GM23248 (cell line): ENCODE results near the gene ABHD1.
"Not testable (repeated sequence)": the region's sequence is repeated elsewhere in the genome, so short reads cannot be mapped to it uniquely, and the experiment has no call there.

Experiments used
- EZH2 ChIP-seq: fragments of 200-600 bp; sonication (generic); IDR thresholded peaks from 2 replicates; pipeline ENCODE4 v1.6.1; 2018; ENCODE audit warnings: antibody characterized with exemption, mild to moderate bottlenecking; ENCODE audit not compliant: insufficient read depth, poor library complexity, severe bottlenecking
- EZH2phosphoT487 ChIP-seq: fragments of 200-600 bp; sonication (generic); IDR thresholded peaks from 2 replicates; pipeline ENCODE4 v1.6.1; 2018; ENCODE audit warnings: antibody characterized with exemption, moderate library complexity, mild to moderate bottlenecking, low read depth; ENCODE audit not compliant: insufficient read depth

DNA sequence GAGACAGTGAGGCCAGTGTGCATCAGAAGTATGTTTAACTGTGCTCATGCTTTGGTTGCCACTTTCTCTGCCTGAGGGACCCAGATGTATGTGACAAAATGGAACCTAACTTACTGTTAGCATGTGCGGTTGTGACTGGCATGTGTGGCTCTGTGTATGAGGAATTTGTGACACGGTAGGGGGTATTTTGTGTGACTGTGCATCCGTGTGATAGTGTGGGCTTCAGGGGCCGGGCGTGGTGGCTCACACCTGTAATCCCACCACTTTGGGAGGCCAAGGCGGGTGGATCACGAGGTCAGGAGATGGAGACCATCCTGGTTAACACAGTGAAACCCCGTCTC lies 4.3 kb upstream of the ABHD1 start:
- TF ChIP-seq EZH2, EZH2phosphoT487: not testable (repeated sequence)
